ENCODE measurements around the gene DNASE1L3. TPM values are rescaled to one million over a fixed set of nuclear protein-coding genes. Genes with fewer than 3 reads are reported as not detected.

The DNASE1L3 gene
- total RNA-seq, 4 donors from 2014 or later, result 1.2 to 11.5 (median 2.4) TPM

- TF ChIP-seq CTCF (IDR thresholded peaks at IDR 0.05; ENCODE audit: low read depth), result no peak
These were observed 43.1 kb downstream of the DNASE1L3 start for GRCh38 chr3:58167431-58168351.

DNA sequence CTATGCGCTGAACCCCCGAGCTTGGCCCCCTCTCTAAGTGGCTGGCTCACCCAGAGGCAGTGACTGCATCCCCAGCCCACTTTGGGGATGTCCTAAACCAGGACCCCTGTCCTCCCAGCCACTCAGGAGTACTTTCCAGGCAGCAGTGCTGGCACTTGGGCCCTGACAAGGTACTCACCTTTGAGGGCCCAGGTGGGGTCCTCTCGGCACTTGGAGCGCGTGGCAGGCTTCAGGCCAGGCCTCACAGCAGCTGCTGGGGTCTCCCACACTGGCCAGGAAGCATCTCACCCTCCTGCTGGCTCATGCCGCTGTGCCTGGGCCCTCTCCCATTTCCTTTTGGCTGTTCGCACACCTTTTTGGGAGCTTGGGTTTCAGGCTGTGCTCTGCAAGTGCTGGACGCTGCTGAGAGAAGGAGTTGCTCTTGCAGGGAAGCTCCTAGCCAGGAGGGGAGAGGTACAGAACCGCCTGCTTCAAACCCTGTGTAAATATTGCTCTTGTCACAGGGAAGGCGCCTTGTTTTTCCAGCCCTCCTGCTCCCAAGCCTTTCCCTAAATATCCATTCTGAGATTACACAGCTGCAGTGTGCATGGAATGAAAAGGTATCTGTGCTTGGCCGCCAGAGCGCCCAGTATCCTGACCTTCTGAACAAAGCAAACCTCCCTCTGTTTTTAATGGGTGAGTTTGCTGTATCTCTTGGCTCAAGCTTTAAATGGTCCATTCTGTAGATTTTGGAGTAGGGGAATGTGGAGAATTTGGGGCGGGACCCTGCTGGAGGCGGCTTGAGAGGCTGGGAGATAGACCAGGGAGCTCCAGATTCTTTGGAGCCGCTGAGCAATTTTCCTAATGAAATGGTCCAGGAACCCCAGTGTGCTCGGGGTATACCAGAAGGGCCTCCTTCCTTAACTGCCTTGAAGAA, 45.6 kb downstream of the DNASE1L3 start:
- no peak for TF ChIP-seq CTCF (IDR thresholded peaks at IDR 0.05; ENCODE audit: low read depth)

- no peak for TF ChIP-seq CTCF (IDR thresholded peaks at IDR 0.05; ENCODE audit: low read depth)
These were observed 46.4 kb downstream of the DNASE1L3 start for GRCh38 chr3:58164199-58164879.

GRCh38 chr3:58163234-58163633, 47.5 kb downstream of the DNASE1L3 start:
- TF ChIP-seq CTCF (IDR thresholded peaks at IDR 0.05; ENCODE audit: low read depth), result no peak

GRCh38 chr3:58161435-58162398, 49.1 kb downstream of the DNASE1L3 start:
- TF ChIP-seq CTCF (IDR thresholded peaks at IDR 0.05; ENCODE audit: low read depth), result no peak

- TF ChIP-seq CTCF (IDR thresholded peaks at IDR 0.05; ENCODE audit: low read depth), result no peak
These were observed 50.4 kb downstream of the DNASE1L3 start for GRCh38 chr3:58160399-58160798.

Data from subcutaneous adipose tissue (tissue), 4 donors.